ENCODE measurements around the gene EVI5. TPM values are rescaled to one million over a fixed set of nuclear protein-coding genes. Genes with fewer than 3 reads are reported as not detected.

The EVI5 gene
- total and polyA plus RNA-seq, 2 experiments from 2014 or later = 24.9 to 29.0 TPM

- Histone ChIP-seq H3K4me1 (ENCODE audit: insufficient read depth) (peaks cover 44% of the 10 kb centered on the region), H3K9me3 (ENCODE audit: low read depth) (no peaks in the 10 kb centered on the region), H3K36me3 (replicated peaks; ENCODE audit: insufficient read depth, low read depth) (no peaks in the 10 kb centered on the region), H3K4me3 (peak within 1 kb of the TSS; percentile 42), H2AFZ (peak within 1 kb of the TSS; percentile 66), H3K9me2 (replicated peaks; ENCODE audit: insufficient read depth) (no peaks in the 10 kb centered on the region), H3K27ac (no peak within 1 kb of the TSS), H3K79me2 (no peaks in the 10 kb centered on the region), H3K4me2 (peak within 1 kb of the TSS; percentile 97), H3K27me3 (peaks cover 94% of the 10 kb centered on the region), H4K20me1 (ENCODE audit: insufficient read depth, poor library complexity, severe bottlenecking) (peaks cover 7% of the 10 kb centered on the region)
- peak; percentile 81 for TF ChIP-seq EZH2phosphoT487 (IDR thresholded peaks at IDR 0.05; ENCODE audit: low read depth, severe bottlenecking, unreplicated experiment)
- no peak for TF ChIP-seq CTCF (IDR thresholded peaks at IDR 0.05; ENCODE audit: poor library complexity)
- WGBS (ENCODE audit: low lambda C conversion rate, missing lambda C conversion rate) = 1% methylated on average over 59 of the region's 77 CpGs
- DNase-seq (ENCODE audit: low spot score) = peak; percentile 43
Measured at GRCh38 chr1:92486251-92487077, 298.4 kb downstream of the EVI5 start, which contains the start of gene GFI1. Gene GFI1 (minus strand): TSS chr1:92486925. CDS start chr1:92483487, 3,438 bp downstream.

GRCh38 chr1:92485381-92486250, 299.3 kb downstream of the EVI5 start:
- TF ChIP-seq EZH2phosphoT487 (IDR thresholded peaks at IDR 0.05; ENCODE audit: low read depth, severe bottlenecking, unreplicated experiment) (peak; percentile 76), EZH2 (IDR thresholded peaks at IDR 0.05; ENCODE audit: borderline replicate concordance) (peak; percentile 80), CTCF (IDR thresholded peaks at IDR 0.05; ENCODE audit: poor library complexity) (no peak)
- peaks cover 51% of the 10 kb centered on the region for H3K4me1 ChIP-seq (ENCODE audit: insufficient read depth)
- H4K20me1 ChIP-seq (ENCODE audit: insufficient read depth, poor library complexity, severe bottlenecking) = peaks cover 7% of the 10 kb centered on the region
- H3K27me3 ChIP-seq = peaks cover 97% of the 10 kb centered on the region
- 2% methylated on average over 70 of the region's 82 CpGs for WGBS (ENCODE audit: low lambda C conversion rate, missing lambda C conversion rate)
- no peaks in the 10 kb centered on the region for H3K9me2 ChIP-seq (replicated peaks; ENCODE audit: insufficient read depth)
- no peak overlapping the region for H3K27ac ChIP-seq
- peak overlapping the region; percentile 97 for H3K4me2 ChIP-seq
- H3K4me3 ChIP-seq = peak overlapping the region; percentile 42
- no peaks in the 10 kb centered on the region for H3K79me2 ChIP-seq
- peak; percentile 66 for DNase-seq (ENCODE audit: low spot score)
- peak overlapping the region; percentile 66 for H2AFZ ChIP-seq
- no peaks in the 10 kb centered on the region for H3K36me3 ChIP-seq (replicated peaks; ENCODE audit: insufficient read depth, low read depth)
- H3K9me3 ChIP-seq (ENCODE audit: low read depth) = no peaks in the 10 kb centered on the region

GRCh38 chr1:92484472-92485380, 300.2 kb downstream of the EVI5 start:
- TF ChIP-seq CTCF (IDR thresholded peaks at IDR 0.05; ENCODE audit: poor library complexity) = peak; percentile 2
- TF ChIP-seq EZH2phosphoT487 (IDR thresholded peaks at IDR 0.05; ENCODE audit: low read depth, severe bottlenecking, unreplicated experiment) = peak; percentile 33
- TF ChIP-seq EZH2 (IDR thresholded peaks at IDR 0.05; ENCODE audit: borderline replicate concordance) = peak; percentile 89

More at GRCh38 chr1:92484472-92485380, 300.2 kb downstream of the EVI5 start:
- Histone ChIP-seq H3K9me2 (replicated peaks; ENCODE audit: insufficient read depth) (no peaks in the 10 kb centered on the region), H3K27ac (no peak overlapping the region), H2AFZ (peak overlapping the region; percentile 66), H3K36me3 (replicated peaks; ENCODE audit: insufficient read depth, low read depth) (no peaks in the 10 kb centered on the region), H3K27me3 (peaks cover 100% of the 10 kb centered on the region), H4K20me1 (ENCODE audit: insufficient read depth, poor library complexity, severe bottlenecking) (peaks cover 7% of the 10 kb centered on the region), H3K9me3 (ENCODE audit: low read depth) (no peaks in the 10 kb centered on the region), H3K4me3 (no peak overlapping the region), H3K4me1 (ENCODE audit: insufficient read depth) (peaks cover 51% of the 10 kb centered on the region), H3K79me2 (no peaks in the 10 kb centered on the region), H3K4me2 (peak overlapping the region; percentile 97)
- DNase-seq (ENCODE audit: low spot score) = peak; percentile 19
- 1% methylated on average over 65 of the region's 65 CpGs for WGBS (ENCODE audit: low lambda C conversion rate, missing lambda C conversion rate)

Measured in hepatocyte (in vitro differentiated cells).